ENCODE results near the gene SLC9A8.

SLC9A8 gene

GRCh38 chr20:49811825-49812506 lies 662 bp upstream of the SLC9A8 start:
- in situ Hi-C loops (cut with MboI; ENCODE audit: low sequenced_read_pairs) = no loop called here

GRCh38 chr20:49813305-49813974 lies 812 bp downstream of the SLC9A8 start:
- in situ Hi-C loops (cut with MboI; ENCODE audit: low sequenced_read_pairs) = no loop called here

- in situ Hi-C loops (cut with MboI; ENCODE audit: low sequenced_read_pairs) = no loop called here
Measured at GRCh38 chr20:49814057-49814694, 1.5 kb downstream of the SLC9A8 start.

- in situ Hi-C loops (cut with MboI; ENCODE audit: low sequenced_read_pairs) = no loop called here
Measured at GRCh38 chr20:49818816-49819215, 6.2 kb downstream of the SLC9A8 start.

GRCh38 chr20:49819702-49820101 lies 7.1 kb downstream of the SLC9A8 start:
- in situ Hi-C loops (cut with MboI; ENCODE audit: low sequenced_read_pairs) = no loop called here

GRCh38 chr20:49821381-49821780 lies 8.8 kb downstream of the SLC9A8 start:
- in situ Hi-C loops (cut with MboI; ENCODE audit: low sequenced_read_pairs) = no loop called here

- in situ Hi-C loops (cut with MboI; ENCODE audit: low sequenced_read_pairs) = no loop called here
Measured at GRCh38 chr20:49821870-49822331, 9.3 kb downstream of the SLC9A8 start.

GRCh38 chr20:49823152-49823847 lies 10.7 kb downstream of the SLC9A8 start:
- in situ Hi-C loops (cut with MboI; ENCODE audit: low sequenced_read_pairs) = no loop called here

GRCh38 chr20:49824206-49824605 lies 11.6 kb downstream of the SLC9A8 start:
- in situ Hi-C loops (cut with MboI; ENCODE audit: low sequenced_read_pairs) = no loop called here

GRCh38 chr20:49825521-49826033 lies 12.9 kb downstream of the SLC9A8 start:
- in situ Hi-C loops (cut with MboI; ENCODE audit: low sequenced_read_pairs) = no loop called here

- in situ Hi-C loops (cut with MboI; ENCODE audit: low sequenced_read_pairs) = no loop called here
Measured at GRCh38 chr20:49831022-49831769, 18.6 kb downstream of the SLC9A8 start.

GRCh38 chr20:49831770-49832631 lies 19.4 kb downstream of the SLC9A8 start:
- in situ Hi-C loops (cut with MboI; ENCODE audit: low sequenced_read_pairs) = no loop called here

- in situ Hi-C loops (cut with MboI; ENCODE audit: low sequenced_read_pairs) = no loop called here
Measured at GRCh38 chr20:49832632-49833327, 20.2 kb downstream of the SLC9A8 start.

GRCh38 chr20:49833483-49833882 lies 20.9 kb downstream of the SLC9A8 start:
- in situ Hi-C loops (cut with MboI; ENCODE audit: low sequenced_read_pairs) = no loop called here

- in situ Hi-C loops (cut with MboI; ENCODE audit: low sequenced_read_pairs) = no loop called here
Measured at GRCh38 chr20:49835031-49835430, 22.4 kb downstream of the SLC9A8 start.

- in situ Hi-C loops (cut with MboI; ENCODE audit: low sequenced_read_pairs) = no loop called here
Measured at GRCh38 chr20:49838546-49838945, 25.9 kb downstream of the SLC9A8 start.

- in situ Hi-C loops (cut with MboI; ENCODE audit: low sequenced_read_pairs) = loop anchor here (10.0 kb wide), 1 partner anchor 228 kb away; no protein-coding TSS in a partner anchor
Measured at GRCh38 chr20:49843139-49843538, 30.5 kb downstream of the SLC9A8 start.

- in situ Hi-C loops (cut with MboI; ENCODE audit: low sequenced_read_pairs) = loop anchor here (10.0 kb wide), 1 partner anchor 229 kb away; no protein-coding TSS in a partner anchor
Measured at GRCh38 chr20:49843770-49844380, 31.2 kb downstream of the SLC9A8 start.

All from HL-60/S4 (cell line).